ENCODE measurements around the gene SCNN1G. TPM values are rescaled to one million over a fixed set of nuclear protein-coding genes. Genes with fewer than 3 reads are reported as not detected.

SCNN1G gene
- total and polyA plus RNA-seq, 2 of the 13 experiments (the other 11 are each of a cell fraction or from before 2014, with no cell fraction given) = not detected

DNA sequence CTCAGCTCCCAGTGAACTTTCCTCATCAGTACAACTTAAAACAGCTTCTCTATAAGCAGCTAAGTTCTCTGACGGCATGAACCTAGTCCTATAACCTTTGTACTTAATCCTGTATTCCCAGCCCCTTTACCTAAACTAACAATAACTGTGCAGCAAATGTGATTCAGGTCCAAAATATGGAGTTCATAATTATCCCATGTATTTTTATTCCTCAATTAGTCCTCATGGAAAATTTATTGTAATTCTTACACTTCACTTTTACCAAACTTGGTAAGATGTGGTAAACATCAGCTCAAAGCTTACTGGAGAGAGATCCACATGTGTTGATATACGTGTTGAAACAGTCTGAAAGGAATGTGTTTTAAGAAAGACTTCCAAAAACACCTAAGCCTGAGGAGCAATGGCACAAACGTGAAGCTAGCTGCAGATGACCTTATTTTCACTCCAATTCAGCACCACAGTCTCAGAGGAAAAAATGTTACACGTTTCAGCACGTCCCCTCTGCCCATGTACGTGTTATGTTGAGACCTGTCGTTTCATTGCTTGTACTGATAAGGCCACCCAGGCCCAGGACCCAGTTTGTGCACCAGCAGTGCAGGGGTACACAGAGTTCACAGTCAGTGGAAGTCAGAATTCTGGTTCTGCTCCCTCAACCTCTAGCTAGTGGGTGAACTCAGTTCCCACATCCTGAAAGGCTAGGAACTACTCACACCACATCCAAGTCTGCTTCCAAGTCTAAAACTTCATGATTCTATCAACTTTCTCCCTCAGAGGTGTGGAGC, 40.4 kb upstream of the SCNN1G start (continued):
- TF ChIP-seq SIX1 (CRISPR knock-in tag; IDR thresholded peaks at IDR 0.05; ENCODE audit: borderline replicate concordance) (no peak; the same call in 1 of the 2 replicates), ZNF530 (CRISPR knock-in tag; IDR thresholded peaks at IDR 0.05; ENCODE audit: low read depth) (no peak), HDAC1 (CRISPR knock-in tag; IDR thresholded peaks at IDR 0.05) (0 out of 2 replicates have a peak, but pooled peaks have one; percentile 14), ZNF431 (CRISPR knock-in tag; IDR thresholded peaks at IDR 0.05; ENCODE audit: borderline replicate concordance, low read depth) (no peak), TSC22D2 (CRISPR knock-in tag; IDR thresholded peaks at IDR 0.05; ENCODE audit: borderline replicate concordance) (no peak), SP140L (CRISPR knock-in tag; IDR thresholded peaks at IDR 0.05; ENCODE audit: borderline replicate concordance) (no peak), ZNF326 (CRISPR knock-in tag; IDR thresholded peaks at IDR 0.05; ENCODE audit: borderline replicate concordance) (no peak), ZSCAN22 (CRISPR knock-in tag; IDR thresholded peaks at IDR 0.05) (0 out of 2 replicates have a peak, but pooled peaks have one; percentile 14), HMG20B (CRISPR knock-in tag; conservative IDR thresholded peaks at IDR 0.05) (no peak), JDP2 (CRISPR knock-in tag; IDR thresholded peaks at IDR 0.05; ENCODE audit: borderline replicate concordance) (no peak), ZNF878 (CRISPR knock-in tag; IDR thresholded peaks at IDR 0.05) (no peak), ELK4 (CRISPR knock-in tag; IDR thresholded peaks at IDR 0.05; ENCODE audit: borderline replicate concordance) (no peak), ZNF790 (CRISPR knock-in tag; IDR thresholded peaks at IDR 0.05; ENCODE audit: borderline replicate concordance) (no peak), ZNF615 (CRISPR knock-in tag; IDR thresholded peaks at IDR 0.05; ENCODE audit: borderline replicate concordance) (no peak), RFXANK (CRISPR knock-in tag; IDR thresholded peaks at IDR 0.05) (no peak), HNRNPUL1 (IDR thresholded peaks at IDR 0.05; ENCODE audit: low read depth, low read length) (no peak), ZNF644 (CRISPR knock-in tag; IDR thresholded peaks at IDR 0.05; ENCODE audit: low read depth) (no peak), REPIN1 (CRISPR knock-in tag; IDR thresholded peaks at IDR 0.05; ENCODE audit: borderline replicate concordance, low read depth) (peak; percentile 68; the same call in 1 of the 2 replicates), NFE2 (CRISPR knock-in tag; IDR thresholded peaks at IDR 0.05) (no peak), MYC (CRISPR knock-in tag; IDR thresholded peaks at IDR 0.05; ENCODE audit: borderline replicate concordance) (no peak), TEAD3 (CRISPR knock-in tag; optimal IDR thresholded peaks at IDR 0.05; ENCODE audit: borderline replicate concordance) (peak; percentile 45), XRCC5 (optimal IDR thresholded peaks at IDR 0.05; ENCODE audit: low read length) (no peak), ETV6 (CRISPR knock-in tag; conservative IDR thresholded peaks at IDR 0.05) (no peak), MTF1 (CRISPR knock-in tag; IDR thresholded peaks at IDR 0.05) (no peak)
- TF ChIP-seq, protein P1, sequence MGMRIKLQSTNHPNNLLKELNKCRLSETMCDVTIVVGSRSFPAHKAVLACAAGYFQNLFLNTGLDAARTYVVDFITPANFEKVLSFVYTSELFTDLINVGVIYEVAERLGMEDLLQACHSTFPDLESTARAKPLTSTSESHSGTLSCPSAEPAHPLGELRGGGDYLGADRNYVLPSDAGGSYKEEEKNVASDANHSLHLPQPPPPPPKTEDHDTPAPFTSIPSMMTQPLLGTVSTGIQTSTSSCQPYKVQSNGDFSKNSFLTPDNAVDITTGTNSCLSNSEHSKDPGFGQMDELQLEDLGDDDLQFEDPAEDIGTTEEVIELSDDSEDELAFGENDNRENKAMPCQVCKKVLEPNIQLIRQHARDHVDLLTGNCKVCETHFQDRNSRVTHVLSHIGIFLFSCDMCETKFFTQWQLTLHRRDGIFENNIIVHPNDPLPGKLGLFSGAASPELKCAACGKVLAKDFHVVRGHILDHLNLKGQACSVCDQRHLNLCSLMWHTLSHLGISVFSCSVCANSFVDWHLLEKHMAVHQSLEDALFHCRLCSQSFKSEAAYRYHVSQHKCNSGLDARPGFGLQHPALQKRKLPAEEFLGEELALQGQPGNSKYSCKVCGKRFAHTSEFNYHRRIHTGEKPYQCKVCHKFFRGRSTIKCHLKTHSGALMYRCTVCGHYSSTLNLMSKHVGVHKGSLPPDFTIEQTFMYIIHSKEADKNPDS (CRISPR knock-in tag; IDR thresholded peaks at IDR 0.05) = 0 out of 2 replicates have a peak, but pooled peaks have one; percentile 27
- TF ChIP-seq, protein P2, sequence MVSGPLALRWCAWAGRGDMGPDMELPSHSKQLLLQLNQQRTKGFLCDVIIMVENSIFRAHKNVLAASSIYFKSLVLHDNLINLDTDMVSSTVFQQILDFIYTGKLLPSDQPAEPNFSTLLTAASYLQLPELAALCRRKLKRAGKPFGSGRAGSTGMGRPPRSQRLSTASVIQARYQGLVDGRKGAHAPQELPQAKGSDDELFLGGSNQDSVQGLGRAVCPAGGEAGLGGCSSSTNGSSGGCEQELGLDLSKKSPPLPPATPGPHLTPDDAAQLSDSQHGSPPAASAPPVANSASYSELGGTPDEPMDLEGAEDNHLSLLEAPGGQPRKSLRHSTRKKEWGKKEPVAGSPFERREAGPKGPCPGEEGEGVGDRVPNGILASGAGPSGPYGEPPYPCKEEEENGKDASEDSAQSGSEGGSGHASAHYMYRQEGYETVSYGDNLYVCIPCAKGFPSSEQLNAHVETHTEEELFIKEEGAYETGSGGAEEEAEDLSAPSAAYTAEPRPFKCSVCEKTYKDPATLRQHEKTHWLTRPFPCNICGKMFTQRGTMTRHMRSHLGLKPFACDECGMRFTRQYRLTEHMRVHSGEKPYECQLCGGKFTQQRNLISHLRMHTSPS (CRISPR knock-in tag; IDR thresholded peaks at IDR 0.05; ENCODE audit: low read depth) = no peak

Measured in HepG2 (cell line).